Chondrocyte (in vitro differentiated cells): Measurements from ENCODE around the gene RPS3. TPM values are rescaled to one million over a fixed set of nuclear protein-coding genes. Genes with fewer than 3 reads are reported as not detected.

Source experiments
- DNase-seq: peaks from one replicate; pipeline ENCODE4 v3.0.0; 2021; ENCODE audit warnings: mixed read lengths, low spot score
- H3K27ac Mint-ChIP-seq: one replicate; pipeline ENCODE4 v1.8.0; 2021; ENCODE audit warnings: mild to moderate bottlenecking, moderate library complexity, mixed read lengths; ENCODE audit not compliant: unreplicated experiment
- H3K27me3 Mint-ChIP-seq: 2 replicates; pipeline ENCODE4 v1.8.0; 2021; ENCODE audit warnings: low read depth, mixed read lengths
- H3K36me3 Mint-ChIP-seq: 2 replicates; pipeline ENCODE4 v1.8.0; 2021; ENCODE audit warnings: low read depth, mixed read lengths
- H3K4me1 Mint-ChIP-seq: 2 replicates; pipeline ENCODE4 v1.8.0; 2021; ENCODE audit warnings: low read depth, mild to moderate bottlenecking, mixed read lengths
- H3K4me3 Mint-ChIP-seq: one replicate; pipeline ENCODE4 v1.8.0; 2021; ENCODE audit warnings: mild to moderate bottlenecking, moderate library complexity, mixed read lengths; ENCODE audit not compliant: unreplicated experiment
- H3K9me3 Mint-ChIP-seq: 2 replicates; pipeline ENCODE4 v1.8.0; 2021; ENCODE audit warnings: low read depth, mixed read lengths
- total RNA-seq: library from RNA; stranded (reverse); gene quantifications from 3 replicates; pipeline ENCODE4 v1.2.1, GENCODE V29; 2021
- TF ChIP-seq, protein P1 (sequence below): fragments of 200-600 bp; sonication (generic); IDR thresholded peaks from 2 replicates; pipeline ENCODE4 v1.5.0; 2021; ENCODE audit warnings: antibody characterized with exemption, mild to moderate bottlenecking, moderate library complexity

The RPS3 gene
- total RNA-seq, 1 donor from 2014 or later = 1,466 TPM

- TF ChIP-seq, protein P1, sequence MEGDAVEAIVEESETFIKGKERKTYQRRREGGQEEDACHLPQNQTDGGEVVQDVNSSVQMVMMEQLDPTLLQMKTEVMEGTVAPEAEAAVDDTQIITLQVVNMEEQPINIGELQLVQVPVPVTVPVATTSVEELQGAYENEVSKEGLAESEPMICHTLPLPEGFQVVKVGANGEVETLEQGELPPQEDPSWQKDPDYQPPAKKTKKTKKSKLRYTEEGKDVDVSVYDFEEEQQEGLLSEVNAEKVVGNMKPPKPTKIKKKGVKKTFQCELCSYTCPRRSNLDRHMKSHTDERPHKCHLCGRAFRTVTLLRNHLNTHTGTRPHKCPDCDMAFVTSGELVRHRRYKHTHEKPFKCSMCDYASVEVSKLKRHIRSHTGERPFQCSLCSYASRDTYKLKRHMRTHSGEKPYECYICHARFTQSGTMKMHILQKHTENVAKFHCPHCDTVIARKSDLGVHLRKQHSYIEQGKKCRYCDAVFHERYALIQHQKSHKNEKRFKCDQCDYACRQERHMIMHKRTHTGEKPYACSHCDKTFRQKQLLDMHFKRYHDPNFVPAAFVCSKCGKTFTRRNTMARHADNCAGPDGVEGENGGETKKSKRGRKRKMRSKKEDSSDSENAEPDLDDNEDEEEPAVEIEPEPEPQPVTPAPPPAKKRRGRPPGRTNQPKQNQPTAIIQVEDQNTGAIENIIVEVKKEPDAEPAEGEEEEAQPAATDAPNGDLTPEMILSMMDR = no peak
- H3K36me3 Mint-ChIP-seq = peaks cover 4% of the 10 kb centered on the region
- H3K27ac Mint-ChIP-seq = no peak overlapping the region
- H3K9me3 Mint-ChIP-seq = peaks cover 3% of the 10 kb centered on the region
- no peak overlapping the region for H3K4me3 Mint-ChIP-seq
- H3K27me3 Mint-ChIP-seq = peaks cover 3% of the 10 kb centered on the region
- H3K4me1 Mint-ChIP-seq = peaks cover 20% of the 10 kb centered on the region
- no peak for DNase-seq
These were observed 34.1 kb downstream of the RPS3 start for GRCh38 chr11:75433443-75433842.

DNA sequence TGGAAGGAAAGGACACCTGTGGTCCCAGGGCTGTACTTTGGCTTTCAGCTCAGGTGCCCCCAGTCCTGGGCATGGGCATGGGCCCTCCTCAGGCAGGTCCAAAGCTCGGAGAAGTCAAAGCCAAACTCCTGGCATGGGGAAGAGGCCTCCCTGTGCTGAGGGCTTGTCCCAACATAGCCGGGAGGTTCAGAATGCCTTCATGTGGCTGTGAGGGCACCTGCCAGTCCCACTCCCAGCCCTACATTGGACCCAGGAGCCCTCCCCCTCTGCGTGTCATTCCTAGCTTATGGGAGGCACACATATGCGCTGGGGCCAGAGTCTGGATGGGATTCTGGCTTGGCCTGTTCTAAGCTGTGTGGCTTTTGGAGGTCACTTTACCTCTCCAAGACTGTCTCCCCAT, 34.7 kb downstream of the RPS3 start:
- Mint-ChIP-seq H3K4me1 (peaks cover 14% of the 10 kb centered on the region), H3K36me3 (peaks cover 3% of the 10 kb centered on the region), H3K9me3 (peaks cover 3% of the 10 kb centered on the region), H3K4me3 (no peak overlapping the region), H3K27me3 (peaks cover 3% of the 10 kb centered on the region), H3K27ac (no peak overlapping the region)
- TF ChIP-seq, protein P1 = no peak
- no peak for DNase-seq

GRCh38 chr11:75434886-75435570, 35.7 kb downstream of the RPS3 start:
- TF ChIP-seq, protein P1 = no peak
- Mint-ChIP-seq H3K4me3 (no peak overlapping the region), H3K9me3 (no peaks in the 10 kb centered on the region), H3K36me3 (no peaks in the 10 kb centered on the region), H3K27me3 (peaks cover 3% of the 10 kb centered on the region), H3K27ac (no peak overlapping the region), H3K4me1 (peaks cover 9% of the 10 kb centered on the region)
- DNase-seq = no peak

- H3K4me3 Mint-ChIP-seq = no peak overlapping the region
- no peaks in the 10 kb centered on the region for H3K9me3 Mint-ChIP-seq
- TF ChIP-seq, protein P1 = no peak
- H3K27me3 Mint-ChIP-seq = peaks cover 3% of the 10 kb centered on the region
- H3K4me1 Mint-ChIP-seq = peaks cover 8% of the 10 kb centered on the region
- no peaks in the 10 kb centered on the region for H3K36me3 Mint-ChIP-seq
- DNase-seq = no peak
- H3K27ac Mint-ChIP-seq = no peak overlapping the region
These were observed 36.2 kb downstream of the RPS3 start for GRCh38 chr11:75435571-75435925.

DNA sequence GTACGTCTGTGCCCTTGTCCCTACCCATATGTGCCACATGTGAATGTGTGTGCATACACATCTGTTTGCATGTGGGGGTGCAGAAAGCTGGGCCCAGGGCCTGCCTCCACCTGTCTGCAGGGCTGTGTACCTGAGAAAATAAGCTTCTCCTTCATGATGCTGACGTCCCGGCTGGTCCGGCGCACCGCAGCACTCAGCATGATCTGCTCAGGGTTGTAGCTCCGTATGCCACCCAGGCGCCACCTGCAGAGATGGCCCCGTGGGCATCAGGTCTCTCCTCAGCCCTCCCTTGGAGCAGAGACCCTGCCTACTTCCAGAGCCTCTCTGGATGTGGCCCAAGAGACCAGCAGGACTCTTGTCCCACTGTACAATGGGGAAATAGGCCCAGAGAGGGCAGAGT, 37.5 kb downstream of the RPS3 start:
- Mint-ChIP-seq H3K9me3 (no peaks in the 10 kb centered on the region), H3K36me3 (no peaks in the 10 kb centered on the region), H3K4me3 (no peak overlapping the region), H3K4me1 (no peaks in the 10 kb centered on the region), H3K27me3 (peaks cover 3% of the 10 kb centered on the region), H3K27ac (no peak overlapping the region)
- no peak for DNase-seq
- TF ChIP-seq, protein P1 = no peak
